ENCODE measurements around the gene OR6N1.

Gene OR6N1, protein sequence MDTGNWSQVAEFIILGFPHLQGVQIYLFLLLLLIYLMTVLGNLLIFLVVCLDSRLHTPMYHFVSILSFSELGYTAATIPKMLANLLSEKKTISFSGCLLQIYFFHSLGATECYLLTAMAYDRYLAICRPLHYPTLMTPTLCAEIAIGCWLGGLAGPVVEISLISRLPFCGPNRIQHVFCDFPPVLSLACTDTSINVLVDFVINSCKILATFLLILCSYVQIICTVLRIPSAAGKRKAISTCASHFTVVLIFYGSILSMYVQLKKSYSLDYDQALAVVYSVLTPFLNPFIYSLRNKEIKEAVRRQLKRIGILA

DNA sequence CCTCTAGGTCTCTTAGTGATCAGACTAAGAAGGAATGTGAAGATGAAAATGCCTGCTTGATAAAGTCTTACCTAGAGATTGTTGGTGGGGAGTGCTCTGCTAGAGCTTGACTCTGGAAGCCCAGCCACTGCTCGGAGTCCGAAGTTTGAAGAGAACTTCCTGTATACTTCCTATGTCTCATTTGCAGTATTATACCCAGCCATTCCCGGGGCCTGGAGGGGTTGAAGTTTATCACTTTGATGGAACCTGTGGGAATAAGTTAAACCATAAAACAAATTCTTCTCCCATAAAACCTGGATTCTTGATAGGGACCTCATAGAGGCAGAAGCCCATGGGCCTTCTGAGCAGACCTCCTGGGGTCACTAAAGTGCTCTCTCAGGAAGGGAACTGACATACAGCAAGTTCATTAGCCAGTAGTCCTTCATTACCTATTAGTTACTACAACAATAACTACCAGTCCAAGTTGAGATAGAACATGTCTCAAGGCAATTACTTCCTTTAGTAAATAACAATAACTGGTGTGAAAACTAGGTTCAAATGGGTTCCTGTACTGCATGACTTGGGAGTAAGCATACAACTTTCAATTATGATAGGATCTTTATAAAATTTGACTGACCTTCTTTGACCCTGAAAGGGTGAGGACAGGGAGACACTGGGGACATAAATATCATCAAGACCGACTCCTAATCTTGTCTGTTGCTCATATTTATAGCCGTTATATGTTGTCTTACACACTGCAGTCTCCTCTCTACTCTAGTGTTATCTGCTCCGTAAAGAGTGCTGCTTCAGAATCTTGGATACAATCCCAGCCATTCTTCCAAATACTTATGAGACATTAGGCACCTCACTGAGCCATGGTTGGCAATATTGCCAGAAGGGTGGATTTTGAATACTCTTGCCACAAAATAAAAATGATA lies at the start of gene OR6N1:
Gene OR6N1, minus strand, starts transcription at position 246 of the 917 bp plus-strand sequence. CDS start 5,513 bp downstream, outside the sequence.
- DNase-seq, result no peak

DNA sequence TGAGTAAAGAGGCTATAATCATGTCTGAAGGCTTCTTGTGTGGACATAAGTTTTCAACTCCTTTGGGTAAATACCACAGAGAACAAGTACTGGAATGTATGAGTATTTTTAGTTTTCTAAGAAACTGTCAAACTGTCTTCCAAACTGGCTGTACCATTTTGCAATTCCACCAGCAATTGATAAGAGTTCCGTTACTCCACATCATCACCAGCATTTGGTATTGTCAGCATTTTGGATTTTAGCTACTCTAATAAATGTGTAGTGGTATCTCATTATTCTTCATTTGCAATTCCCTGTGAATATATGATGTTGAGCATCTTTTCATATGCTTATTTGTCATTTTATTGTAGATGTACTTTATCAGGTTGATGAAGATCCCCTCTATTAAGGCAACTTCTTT lies 49.7 kb upstream of the OR6N1 start:
- no peak for DNase-seq

DNA sequence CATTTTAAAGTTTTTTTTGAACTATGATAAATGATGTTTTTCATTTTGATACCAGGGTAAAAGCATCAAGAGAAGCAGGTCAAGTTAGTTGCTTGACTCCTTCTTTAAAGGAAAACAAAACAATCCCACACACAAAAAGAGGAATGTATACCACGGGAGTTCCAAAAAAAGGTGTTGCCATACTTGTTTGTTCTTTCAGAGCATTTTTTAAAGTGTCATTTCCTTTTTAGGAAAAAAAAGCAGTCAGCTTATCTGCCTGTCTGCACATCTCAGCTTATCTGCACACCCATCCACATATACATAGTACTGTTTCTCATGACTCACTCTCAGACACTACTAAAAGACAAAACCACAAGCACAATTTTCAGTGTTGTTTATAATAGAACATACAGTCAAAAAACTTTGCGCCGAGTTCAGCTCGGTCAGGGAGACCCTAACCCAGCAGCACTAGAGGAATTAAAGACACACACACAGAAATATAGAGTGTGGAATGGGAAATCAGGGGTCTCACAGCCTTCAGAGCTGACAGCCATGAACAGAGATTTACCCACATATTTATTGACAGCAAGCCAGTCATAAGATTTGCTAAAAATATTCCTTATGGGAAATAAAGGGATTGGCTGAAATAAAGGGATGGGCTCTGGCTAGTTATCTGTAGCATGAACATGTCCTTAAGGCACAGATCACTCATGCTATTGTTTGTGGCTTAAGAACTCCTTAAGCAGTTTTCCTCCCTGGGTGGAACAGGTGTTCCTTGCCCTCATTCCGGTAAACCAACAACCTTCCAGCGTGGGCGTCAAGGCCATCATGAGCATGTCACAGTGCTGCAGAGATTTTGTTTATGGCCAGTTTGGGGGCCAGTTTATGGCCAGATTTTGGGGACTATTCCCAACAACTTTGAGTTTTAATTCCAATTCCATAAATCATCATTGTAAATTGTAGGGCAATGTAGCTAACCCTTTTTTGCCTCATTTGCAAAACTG lies 47.8 kb upstream of the OR6N1 start:
- DNase-seq, result no peak

DNA sequence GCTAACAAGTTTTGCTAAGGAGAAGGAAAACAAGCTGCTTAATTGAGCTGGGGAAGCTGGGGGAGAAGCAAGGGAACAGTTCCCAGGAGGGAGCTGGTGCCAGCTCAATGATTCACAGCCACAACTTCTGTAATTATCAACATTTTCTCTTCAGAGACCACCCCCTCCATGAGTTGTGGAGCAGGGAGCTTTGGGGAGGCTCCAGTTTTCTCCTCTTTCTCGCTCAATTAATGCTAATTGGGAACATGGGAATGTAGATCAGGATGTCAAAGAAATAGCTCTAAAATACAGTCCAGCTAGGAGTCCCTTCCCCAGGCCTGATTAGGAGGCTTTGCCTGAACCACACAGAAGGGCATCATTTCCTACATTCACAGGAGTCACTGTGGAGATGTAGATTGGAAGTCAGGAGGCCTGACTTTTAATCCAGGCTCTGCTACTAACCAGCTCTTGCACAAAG lies 47.0 kb upstream of the OR6N1 start:
- DNase-seq, result no peak

DNA sequence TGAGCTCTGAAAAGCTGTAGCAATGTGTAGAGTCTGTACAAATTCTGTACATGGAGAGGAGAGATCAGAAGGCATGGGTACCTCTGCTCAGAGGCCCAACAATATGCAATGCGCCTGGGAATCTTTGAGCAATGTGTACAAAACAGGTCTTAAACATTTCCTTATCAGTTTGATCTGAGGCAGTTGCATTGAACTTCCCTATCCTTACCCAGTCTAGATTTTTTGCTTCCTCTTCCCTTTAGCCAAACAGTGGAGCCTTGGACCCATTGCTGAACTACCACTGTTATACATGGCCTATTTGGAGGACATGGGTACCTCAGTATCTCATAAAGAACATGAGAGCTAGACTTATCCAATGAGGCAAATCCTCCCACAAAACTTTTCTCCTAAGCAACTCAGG lies 46.6 kb upstream of the OR6N1 start:
- no peak for DNase-seq

DNA sequence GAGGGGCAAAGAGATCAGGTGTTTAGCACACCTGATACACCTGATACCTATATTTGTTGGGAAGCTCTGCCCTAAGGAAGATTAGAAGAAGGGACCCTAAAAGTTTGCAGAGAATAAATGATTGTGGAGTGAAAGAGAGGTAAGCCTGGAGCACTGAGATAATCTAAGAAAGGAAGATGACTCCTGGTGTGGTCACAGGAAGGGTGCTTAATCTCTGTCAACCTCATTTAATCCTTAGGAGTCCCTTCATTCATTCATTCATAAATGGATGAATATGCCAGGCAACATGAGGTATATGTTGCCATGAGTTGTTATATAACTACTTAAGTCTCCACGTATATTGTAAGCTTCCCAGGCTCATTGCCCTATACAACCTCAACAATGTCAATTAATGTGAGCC lies 43.0 kb upstream of the OR6N1 start:
- DNase-seq, result no peak

DNA sequence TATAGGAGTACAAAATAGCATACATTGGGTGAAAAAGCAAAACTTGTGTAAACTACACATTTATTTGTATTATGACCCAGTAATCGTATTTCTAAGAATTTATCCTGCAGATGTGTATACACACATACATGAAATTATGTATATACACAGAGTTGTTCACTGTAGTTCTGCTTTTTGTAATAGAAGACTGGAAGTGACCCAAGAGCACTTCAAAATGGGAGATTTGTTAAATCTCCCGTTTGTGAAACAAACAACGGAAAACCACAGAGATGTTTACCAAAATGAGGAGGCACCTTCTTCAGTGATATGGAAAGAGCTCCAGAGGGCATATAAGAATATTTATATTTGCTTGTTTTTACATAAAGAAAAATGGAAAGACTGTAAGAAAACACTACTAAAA lies 41.2 kb upstream of the OR6N1 start:
- DNase-seq, result no peak

DNA sequence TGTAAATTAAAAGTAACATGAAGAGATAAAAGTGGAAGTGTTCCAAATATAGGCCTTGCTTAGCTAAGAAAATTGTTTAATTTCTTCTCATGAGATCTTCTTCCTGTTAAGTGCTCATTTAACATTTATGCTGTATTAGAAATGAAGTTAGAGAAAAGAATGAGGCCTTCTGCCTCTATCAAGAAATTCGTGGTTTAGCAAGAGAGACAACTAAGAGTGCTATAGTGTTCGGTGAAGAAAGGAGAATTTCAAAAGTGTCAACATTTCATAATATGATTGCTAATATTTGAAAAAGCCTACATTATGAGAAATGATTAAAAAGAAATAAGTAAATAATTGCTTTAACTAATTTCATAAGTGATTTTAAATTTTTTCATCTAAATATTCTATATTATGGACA lies 40.3 kb upstream of the OR6N1 start:
- DNase-seq, result no peak

DNA sequence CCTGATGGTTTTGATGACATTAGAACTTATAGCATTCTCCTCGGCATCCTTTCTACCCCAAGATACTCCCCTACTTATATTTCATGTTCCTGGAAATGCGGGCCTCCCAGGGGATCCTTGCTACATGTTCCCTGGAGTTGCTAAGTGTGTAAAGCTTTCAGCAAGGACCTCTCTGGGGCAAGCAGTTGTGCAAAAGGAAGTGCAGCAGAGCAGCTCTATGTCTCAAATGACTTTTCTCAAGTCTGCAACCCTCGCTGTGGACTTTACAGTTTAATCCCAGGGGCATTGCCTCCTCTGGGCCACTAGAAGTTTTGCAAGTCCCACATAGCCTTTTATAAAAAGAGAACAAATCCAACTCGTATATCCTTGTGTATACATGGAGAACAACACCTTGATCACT lies 38.3 kb upstream of the OR6N1 start:
- DNase-seq, result no peak

DNA sequence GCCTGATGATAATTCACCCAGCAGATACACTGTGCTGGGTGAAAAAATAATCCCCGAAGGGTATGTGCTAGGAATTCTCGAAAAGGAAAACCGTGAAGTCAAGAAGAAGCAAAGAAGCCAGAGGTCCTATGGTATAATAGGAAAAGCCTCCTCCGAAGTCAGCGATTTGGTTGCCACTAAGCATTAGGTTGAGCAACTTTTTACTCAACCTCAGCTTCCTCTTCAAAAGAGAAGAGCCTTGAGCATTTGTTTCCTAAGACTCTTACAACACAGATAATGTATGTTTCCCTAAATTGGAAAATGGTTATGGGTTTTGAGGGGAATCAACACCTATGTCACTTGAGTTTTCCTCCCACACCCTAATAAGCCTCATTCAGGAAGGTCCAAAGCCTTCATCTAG lies 37.9 kb upstream of the OR6N1 start:
- DNase-seq, result no peak

DNA sequence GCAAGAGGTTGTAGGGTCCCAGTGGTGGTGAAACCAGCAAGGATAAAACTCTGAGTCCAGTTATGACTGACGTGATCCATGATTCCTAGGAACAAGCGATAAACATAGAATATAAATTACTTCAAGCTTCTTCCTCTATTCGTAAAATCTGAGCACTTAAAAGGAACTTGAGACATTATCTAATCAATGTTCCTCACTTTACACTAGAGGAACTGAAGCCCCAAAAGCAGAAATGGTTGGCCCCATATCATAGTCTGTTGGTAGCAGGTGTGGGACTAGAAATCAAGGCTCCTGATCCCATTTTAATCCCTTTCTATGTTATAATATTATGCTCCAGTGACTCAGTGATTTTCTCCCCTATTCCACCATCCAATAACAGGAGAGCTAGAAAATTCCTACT lies 37.3 kb upstream of the OR6N1 start:
- no peak for DNase-seq

DNA sequence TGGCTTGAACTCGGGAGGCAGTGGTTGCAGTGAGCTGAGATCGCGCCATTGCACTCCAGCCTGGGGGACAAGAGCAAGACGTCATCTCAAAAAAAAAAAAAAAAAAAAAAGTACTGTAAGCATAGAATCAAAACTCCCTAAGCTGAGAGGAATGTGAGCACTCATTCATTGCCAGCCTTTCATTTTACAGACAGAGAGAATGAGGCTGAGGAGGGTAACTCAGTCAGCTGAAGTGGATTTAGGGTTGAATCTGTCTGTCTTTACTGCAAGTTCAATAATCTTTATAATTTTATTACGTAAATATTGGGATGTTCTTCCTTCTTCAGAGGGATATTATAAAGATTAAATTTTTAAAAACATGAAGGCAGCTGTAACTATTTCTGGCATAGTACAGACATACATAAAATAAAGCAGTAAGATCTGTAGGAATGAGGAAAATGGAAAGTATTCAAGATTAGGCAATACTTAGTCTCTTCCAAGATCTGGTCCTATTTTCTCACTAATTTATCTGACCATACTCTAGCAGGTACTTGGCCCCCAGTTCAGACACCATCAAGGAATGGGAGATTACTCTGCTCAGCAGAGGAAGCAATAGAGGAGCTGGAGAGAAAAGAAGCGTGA lies 35.0 kb upstream of the OR6N1 start:
- DNase-seq, result no peak

DNA sequence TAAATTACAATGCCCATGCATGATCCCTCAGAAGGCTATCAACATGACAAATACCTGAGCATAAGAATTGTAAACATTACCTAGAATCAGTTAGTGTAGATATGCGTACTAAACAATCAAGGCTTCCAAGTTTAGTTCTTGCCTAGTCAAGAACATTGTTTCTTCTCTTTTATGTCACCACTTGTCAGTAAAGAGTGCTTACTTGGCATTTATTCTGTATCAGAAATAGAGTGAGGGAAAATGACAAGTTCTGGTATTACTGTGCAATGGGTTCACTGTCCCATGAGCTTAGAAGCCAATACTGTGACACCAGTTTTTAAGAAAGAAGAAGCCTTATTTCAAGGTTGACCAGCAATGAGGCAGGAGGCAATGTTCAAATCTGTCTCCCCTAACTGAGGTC lies 31.7 kb upstream of the OR6N1 start:
- DNase-seq, result no peak

DNA sequence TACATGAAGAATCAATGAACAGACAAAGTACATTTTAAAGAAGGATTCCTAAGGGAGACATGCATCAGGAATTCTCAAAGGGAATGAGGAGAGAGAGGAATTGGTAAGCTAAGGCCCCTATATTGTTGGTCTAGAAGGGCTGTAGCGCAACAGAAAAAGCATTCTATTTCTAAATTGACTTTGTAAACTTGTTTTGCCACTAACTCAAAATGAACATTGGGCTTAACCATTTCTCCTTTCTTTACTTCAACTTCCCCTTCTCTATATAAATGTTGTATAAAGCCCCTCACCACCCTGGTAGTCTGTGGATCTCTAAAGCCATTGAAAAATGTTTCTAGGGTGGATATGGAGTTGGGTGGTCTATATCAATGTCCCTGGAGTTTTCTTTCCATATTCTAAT lies 29.4 kb upstream of the OR6N1 start:
- no peak for DNase-seq

DNA sequence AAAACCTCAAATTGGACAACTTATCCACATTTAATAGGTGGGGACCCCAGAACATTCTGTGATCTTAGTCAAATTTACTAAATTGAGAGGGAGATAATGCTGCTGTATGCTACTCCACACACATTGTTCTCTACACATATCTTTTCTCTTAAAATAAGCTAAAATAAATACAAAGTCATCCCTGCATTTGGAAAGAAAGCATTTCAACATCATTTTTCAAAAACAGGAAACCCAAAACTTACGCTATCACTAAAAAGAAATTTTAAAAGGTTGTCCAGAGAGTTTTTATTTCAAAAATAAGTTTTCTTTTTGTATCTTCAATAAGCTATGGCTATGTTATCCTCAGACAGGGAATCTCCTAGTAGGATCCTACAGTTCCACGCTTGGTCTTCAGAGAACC lies 28.5 kb upstream of the OR6N1 start:
- no peak for DNase-seq

DNA sequence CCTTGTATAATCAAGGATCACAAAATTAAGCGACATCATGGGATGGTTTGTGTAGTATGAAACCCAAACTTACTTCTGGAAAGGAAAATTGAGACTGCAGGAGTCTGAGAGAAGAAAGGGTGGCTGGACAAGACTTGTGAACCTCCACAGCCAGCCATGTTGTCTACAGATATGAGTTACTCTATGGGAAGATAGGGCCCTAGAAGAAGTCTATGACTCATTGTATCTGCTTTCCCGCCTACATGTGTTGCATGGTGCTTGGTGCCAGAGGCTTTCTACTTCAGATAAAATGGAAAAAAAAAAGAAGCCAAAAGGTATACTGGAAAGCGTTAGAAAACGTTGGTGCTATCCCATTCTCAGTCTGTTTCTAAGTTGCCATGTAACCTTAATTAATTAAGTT lies 27.7 kb upstream of the OR6N1 start:
- DNase-seq, result no peak

DNA sequence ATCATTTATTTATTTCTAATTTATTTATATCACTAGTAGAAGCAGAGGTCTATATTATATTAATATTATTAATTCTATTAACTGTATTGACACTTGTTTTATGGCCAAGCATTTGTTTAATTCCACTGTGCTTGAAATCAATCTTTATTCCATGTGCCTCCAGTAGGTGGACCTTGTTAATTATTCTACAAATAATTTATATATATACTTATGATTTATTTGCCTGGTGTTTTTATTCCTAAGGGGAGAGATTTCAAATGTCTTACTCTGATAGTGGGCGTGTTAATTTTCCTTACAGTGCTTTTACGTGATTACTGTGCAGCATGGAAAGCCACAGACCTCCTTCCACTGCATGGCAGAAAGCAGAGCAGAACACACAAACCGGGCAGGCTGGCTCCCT lies 26.5 kb upstream of the OR6N1 start:
- no peak for DNase-seq

DNA sequence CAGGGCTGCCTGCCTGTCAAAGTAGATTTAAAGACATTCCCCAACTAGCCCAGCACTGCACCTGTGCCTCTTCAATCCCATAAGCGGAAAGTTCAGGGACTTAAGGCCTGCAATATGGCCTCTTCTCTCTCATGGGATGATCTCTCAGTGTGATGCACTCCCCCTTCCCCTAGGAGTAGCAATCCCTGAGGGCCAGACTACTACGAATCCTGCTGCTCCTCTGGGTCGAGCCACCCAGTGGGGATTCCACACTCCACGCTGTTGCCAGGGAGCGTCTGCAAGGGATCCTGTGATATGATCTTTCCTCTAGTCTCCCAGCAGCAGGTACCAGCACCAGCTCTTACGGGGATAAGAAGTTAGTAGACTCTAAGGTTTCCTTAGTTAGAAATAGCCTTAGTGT lies 22.3 kb upstream of the OR6N1 start:
- DNase-seq, result no peak

DNA sequence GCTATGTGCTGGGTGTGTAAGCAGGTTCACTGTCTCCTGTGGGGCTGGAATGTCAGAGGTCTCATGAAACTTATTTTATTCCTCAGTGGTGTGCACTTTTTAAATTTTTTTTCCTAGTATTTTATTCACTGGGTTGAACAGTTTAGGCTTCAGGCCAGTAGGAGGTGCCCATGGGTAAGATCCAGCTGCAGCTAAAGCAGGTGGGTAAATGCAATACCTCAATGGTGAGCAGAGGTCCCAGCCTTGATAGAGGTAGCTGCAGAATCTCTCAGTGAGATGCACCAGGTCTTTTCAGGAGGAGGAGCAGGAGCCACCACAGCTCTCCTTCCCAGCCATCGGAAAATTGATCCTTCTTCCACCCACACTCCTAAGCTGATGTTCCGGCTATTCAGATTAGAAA lies 21.6 kb upstream of the OR6N1 start:
- DNase-seq, result no peak

DNA sequence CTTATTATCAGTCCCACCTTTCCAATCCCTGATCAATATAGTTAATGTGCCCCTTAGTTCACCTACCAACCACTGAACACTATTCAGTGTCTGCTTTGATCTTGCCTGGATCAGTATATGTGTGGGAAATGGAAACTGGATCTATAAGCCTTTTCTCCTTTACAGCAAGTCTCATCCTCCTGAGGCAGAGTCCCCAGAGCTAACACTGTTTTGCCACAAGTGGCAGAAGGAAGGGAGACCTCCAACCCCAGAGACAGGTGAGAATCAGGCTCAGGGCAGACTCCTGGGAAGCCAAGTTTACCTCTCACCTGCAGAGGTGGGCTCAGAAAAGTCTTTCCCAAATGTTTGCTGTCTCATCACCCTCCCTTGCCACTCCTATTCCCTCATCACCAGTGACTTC lies 9.1 kb upstream of the OR6N1 start, which contains the start of gene OR6N2:
Gene OR6N2, minus strand, starts transcription at position 101 of the 400 bp plus-strand sequence. CDS start 3,569 bp downstream, outside the sequence.
- DNase-seq, result no peak

DNA sequence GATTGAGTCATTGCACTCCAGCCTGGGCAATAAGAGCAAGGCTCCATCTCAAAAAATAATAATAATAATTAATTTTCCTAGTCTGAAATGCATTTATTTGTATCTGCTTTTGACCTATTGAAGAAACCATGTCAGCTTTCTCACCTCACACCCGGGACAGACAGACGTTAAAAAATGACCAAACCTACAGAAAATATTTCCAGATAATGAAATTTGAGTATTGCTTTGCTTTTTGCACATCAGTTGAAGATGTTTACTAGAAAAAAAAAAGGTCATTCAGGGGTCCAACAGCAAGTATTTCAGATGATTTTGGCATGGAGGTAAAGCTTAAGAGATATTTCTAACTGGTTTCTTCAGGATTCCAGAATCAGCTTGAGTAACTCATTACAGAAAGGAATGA lies 17.6 kb downstream of the OR6N1 start, which contains the start of gene OR6K6:
Gene OR6K6, plus strand, starts transcription at position 301 of the 400 bp plus-strand sequence. CDS start 168 bp downstream, outside the sequence.
- no peak for DNase-seq

DNA sequence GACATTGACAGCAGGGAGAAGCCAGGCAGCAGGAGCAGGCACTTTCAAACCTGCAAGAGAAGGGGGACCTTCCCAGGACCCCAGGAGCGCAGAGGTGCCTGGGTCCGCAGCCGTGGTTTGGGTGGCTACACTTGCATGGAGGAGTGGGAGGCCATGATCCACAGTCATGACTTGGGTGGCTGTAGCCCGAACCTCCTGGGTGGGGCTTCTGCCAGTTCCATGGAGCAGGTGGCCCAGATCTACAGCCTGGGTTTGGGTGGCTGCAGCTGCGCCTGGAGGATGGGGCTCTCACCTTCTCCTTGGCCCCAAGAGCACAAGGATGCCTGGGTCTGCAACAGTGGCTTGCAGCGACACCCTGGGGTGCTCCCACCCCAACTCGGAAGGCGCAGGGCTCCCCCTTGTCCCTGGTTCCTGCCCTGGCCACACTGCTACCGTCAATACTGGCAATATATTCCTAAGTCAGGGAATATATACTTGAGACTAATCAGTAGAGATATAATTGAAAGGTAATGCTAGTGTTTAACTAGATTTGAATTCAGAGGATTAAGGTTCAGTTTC lies 19.8 kb downstream of the OR6N1 start:
- DNase-seq, result no peak
